ENCODE results near the gene NQO2.

The NQO2 gene

GRCh38 chr6:2960935-2961334, 38.8 kb upstream of the NQO2 start:
- no peak overlapping the region for H3K27ac Mint-ChIP-seq
- H3K9me3 Mint-ChIP-seq: no peaks in the 10 kb centered on the region
- H3K36me3 Mint-ChIP-seq (ENCODE audit: low read depth): no peaks in the 10 kb centered on the region
- H3K4me3 Mint-ChIP-seq: no peak overlapping the region
- peaks cover 26% of the 10 kb centered on the region for H3K27me3 Mint-ChIP-seq (ENCODE audit: low read depth, poor library complexity)
- no peak for DNase-seq
- peaks cover 41% of the 10 kb centered on the region for H3K4me1 Mint-ChIP-seq
- no peak for TF ChIP-seq CTCF (IDR thresholded peaks at IDR 0.05)

- H3K27ac Mint-ChIP-seq: peak overlapping the region; percentile 48
- no peak for DNase-seq
- H3K27me3 Mint-ChIP-seq (ENCODE audit: low read depth, poor library complexity): peaks cover 26% of the 10 kb centered on the region
- no peak for TF ChIP-seq CTCF (IDR thresholded peaks at IDR 0.05)
- no peaks in the 10 kb centered on the region for H3K9me3 Mint-ChIP-seq
- H3K4me3 Mint-ChIP-seq: no peak overlapping the region
- no peaks in the 10 kb centered on the region for H3K36me3 Mint-ChIP-seq (ENCODE audit: low read depth)
- H3K4me1 Mint-ChIP-seq: peaks cover 41% of the 10 kb centered on the region
These were observed 38.2 kb upstream of the NQO2 start for GRCh38 chr6:2961506-2961905.

GRCh38 chr6:2962004-2962403, 37.7 kb upstream of the NQO2 start:
- Mint-ChIP-seq H3K9me3 (no peaks in the 10 kb centered on the region), H3K4me3 (no peak overlapping the region), H3K27ac (peak overlapping the region; percentile 48), H3K36me3 (ENCODE audit: low read depth) (no peaks in the 10 kb centered on the region), H3K4me1 (peaks cover 39% of the 10 kb centered on the region), H3K27me3 (ENCODE audit: low read depth, poor library complexity) (peaks cover 28% of the 10 kb centered on the region)
- DNase-seq: no peak
- TF ChIP-seq CTCF (IDR thresholded peaks at IDR 0.05): no peak

GRCh38 chr6:2962636-2963035, 37.1 kb upstream of the NQO2 start:
- no peak overlapping the region for H3K4me3 Mint-ChIP-seq
- H3K4me1 Mint-ChIP-seq: peaks cover 33% of the 10 kb centered on the region
- H3K27ac Mint-ChIP-seq: no peak overlapping the region

GRCh38 chr6:2963756-2964155, 35.9 kb upstream of the NQO2 start:
- peaks cover 28% of the 10 kb centered on the region for H3K4me1 Mint-ChIP-seq
- H3K27me3 Mint-ChIP-seq (ENCODE audit: low read depth, poor library complexity): peaks cover 26% of the 10 kb centered on the region
- no peak overlapping the region for H3K27ac Mint-ChIP-seq
- no peaks in the 10 kb centered on the region for H3K9me3 Mint-ChIP-seq
- H3K4me3 Mint-ChIP-seq: no peak overlapping the region
- no peak for DNase-seq
- TF ChIP-seq CTCF (IDR thresholded peaks at IDR 0.05): no peak
- no peaks in the 10 kb centered on the region for H3K36me3 Mint-ChIP-seq (ENCODE audit: low read depth)

More at GRCh38 chr6:2962636-2963035, 37.1 kb upstream of the NQO2 start:
- Mint-ChIP-seq H3K36me3 (ENCODE audit: low read depth) (no peaks in the 10 kb centered on the region), H3K9me3 (no peaks in the 10 kb centered on the region), H3K27me3 (ENCODE audit: low read depth, poor library complexity) (peaks cover 27% of the 10 kb centered on the region)
- TF ChIP-seq CTCF (IDR thresholded peaks at IDR 0.05): no peak
- no peak for DNase-seq

- no peaks in the 10 kb centered on the region for H3K9me3 Mint-ChIP-seq
- no peak overlapping the region for H3K4me3 Mint-ChIP-seq
- TF ChIP-seq CTCF (IDR thresholded peaks at IDR 0.05): no peak
- no peak for DNase-seq
- peaks cover 26% of the 10 kb centered on the region for H3K27me3 Mint-ChIP-seq (ENCODE audit: low read depth, poor library complexity)
- peaks cover 26% of the 10 kb centered on the region for H3K4me1 Mint-ChIP-seq
- no peaks in the 10 kb centered on the region for H3K36me3 Mint-ChIP-seq (ENCODE audit: low read depth)
- no peak overlapping the region for H3K27ac Mint-ChIP-seq
These were observed 34.7 kb upstream of the NQO2 start for GRCh38 chr6:2964793-2965505.
